GM11168 (cell line): ENCODE results near the gene DIP2A.

Experiments
- in situ Hi-C: fragments of 300-500 bp; cut with MboI; formaldehyde crosslinking; loops from one replicate; pipeline ENCODE4 v1.12.0; 2022; ENCODE audit warnings: low sequenced_read_pairs; ENCODE audit not compliant: unreplicated experiment

The DIP2A gene, protein sequence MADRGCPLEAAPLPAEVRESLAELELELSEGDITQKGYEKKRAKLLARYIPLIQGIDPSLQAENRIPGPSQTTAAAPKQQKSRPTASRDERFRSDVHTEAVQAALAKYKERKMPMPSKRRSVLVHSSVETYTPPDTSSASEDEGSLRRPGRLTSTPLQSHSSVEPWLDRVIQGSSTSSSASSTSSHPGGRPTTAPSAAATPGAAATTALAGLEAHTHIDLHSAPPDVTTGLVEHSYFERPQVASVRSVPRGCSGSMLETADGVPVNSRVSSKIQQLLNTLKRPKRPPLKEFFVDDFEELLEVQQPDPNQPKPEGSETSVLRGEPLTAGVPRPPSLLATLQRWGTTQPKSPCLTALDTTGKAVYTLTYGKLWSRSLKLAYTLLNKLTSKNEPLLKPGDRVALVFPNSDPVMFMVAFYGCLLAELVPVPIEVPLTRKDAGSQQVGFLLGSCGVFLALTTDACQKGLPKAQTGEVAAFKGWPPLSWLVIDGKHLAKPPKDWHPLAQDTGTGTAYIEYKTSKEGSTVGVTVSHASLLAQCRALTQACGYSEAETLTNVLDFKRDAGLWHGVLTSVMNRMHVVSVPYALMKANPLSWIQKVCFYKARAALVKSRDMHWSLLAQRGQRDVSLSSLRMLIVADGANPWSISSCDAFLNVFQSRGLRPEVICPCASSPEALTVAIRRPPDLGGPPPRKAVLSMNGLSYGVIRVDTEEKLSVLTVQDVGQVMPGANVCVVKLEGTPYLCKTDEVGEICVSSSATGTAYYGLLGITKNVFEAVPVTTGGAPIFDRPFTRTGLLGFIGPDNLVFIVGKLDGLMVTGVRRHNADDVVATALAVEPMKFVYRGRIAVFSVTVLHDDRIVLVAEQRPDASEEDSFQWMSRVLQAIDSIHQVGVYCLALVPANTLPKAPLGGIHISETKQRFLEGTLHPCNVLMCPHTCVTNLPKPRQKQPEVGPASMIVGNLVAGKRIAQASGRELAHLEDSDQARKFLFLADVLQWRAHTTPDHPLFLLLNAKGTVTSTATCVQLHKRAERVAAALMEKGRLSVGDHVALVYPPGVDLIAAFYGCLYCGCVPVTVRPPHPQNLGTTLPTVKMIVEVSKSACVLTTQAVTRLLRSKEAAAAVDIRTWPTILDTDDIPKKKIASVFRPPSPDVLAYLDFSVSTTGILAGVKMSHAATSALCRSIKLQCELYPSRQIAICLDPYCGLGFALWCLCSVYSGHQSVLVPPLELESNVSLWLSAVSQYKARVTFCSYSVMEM (N-terminal part only)

GRCh38 chr21:46458315-46459023 is at the start of gene DIP2A:
TSS of gene DIP2A (plus strand) at chr21:46458891. CDS start at chr21:46459132, 241 bp downstream.
- in situ Hi-C loops: no loop called here

GRCh38 chr21:46409641-46410406 is 48.9 kb upstream of the DIP2A start:
- in situ Hi-C loops: no loop called here

DNA sequence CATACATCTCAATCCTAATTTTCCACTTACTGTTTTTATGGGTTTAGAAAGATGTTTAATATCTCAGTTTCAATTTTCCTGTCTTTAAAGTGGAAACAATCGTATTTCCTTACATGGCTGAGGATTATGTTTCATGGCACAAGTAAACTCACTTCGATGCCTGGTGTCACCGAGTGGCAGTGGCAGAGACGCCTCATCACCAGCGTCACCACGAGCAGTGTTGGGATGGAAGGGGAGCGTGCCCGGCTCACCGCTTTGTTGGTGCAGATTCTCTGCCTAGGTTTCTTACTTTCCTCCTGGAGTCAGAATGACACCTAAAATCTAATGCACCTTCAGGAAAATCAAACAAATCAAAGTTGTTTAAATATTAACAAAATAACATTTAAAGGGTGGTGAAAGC is 48.2 kb upstream of the DIP2A start:
- in situ Hi-C loops: no loop called here

GRCh38 chr21:46411236-46411635 is 47.5 kb upstream of the DIP2A start:
- in situ Hi-C loops: no loop called here

GRCh38 chr21:46411691-46412090 is 47.0 kb upstream of the DIP2A start:
- in situ Hi-C loops: no loop called here

- in situ Hi-C loops: no loop called here
Measured at GRCh38 chr21:46412521-46413364, 45.9 kb upstream of the DIP2A start.

- in situ Hi-C loops: no loop called here
Measured at GRCh38 chr21:46413365-46413696, 45.4 kb upstream of the DIP2A start.

DNA sequence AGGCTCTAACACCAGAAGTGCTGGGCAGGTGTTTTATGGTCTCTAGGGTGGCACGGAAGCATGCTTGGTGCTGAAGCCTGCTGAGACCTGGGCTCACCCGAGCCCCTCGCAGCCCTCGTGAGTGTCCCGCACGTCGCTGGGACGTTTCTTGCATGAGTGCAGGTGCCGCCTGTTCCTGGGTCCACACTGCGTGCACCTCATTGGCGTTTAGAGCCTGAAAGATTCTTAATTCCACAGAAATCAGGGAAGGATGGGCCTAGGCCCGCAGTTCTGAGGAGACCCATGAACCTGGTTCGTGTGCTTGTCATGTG is 43.8 kb upstream of the DIP2A start:
- in situ Hi-C loops: no loop called here

DNA sequence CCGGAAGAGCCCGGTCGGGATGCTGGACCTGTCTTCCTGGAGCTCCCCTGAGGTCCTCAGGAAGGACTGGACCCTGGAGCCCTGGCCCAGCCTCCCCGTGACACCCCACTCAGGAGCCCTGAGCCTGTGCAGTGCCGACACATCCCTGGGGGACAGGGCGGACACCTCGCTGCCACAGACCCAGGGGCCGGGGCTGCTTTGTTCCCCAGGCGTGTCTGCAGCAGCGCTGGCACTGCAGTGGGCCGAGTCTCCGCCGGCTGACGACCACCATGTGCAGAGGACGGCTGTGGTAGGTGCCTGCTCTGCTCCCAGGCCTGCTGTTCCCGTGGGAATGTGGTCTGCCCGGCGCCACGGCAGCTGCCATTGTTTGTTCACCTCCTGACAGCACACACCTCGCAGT is 42.1 kb upstream of the DIP2A start:
- in situ Hi-C loops: no loop called here

GRCh38 chr21:46418265-46418946 is 40.3 kb upstream of the DIP2A start:
- in situ Hi-C loops: no loop called here

- in situ Hi-C loops: no loop called here
Measured at GRCh38 chr21:46420241-46421190, 38.2 kb upstream of the DIP2A start.

- in situ Hi-C loops: no loop called here
Measured at GRCh38 chr21:46421191-46421750, 37.4 kb upstream of the DIP2A start.

- in situ Hi-C loops: no loop called here
Measured at GRCh38 chr21:46421756-46422555, 36.7 kb upstream of the DIP2A start.

GRCh38 chr21:46422636-46423241 is 36.0 kb upstream of the DIP2A start:
- in situ Hi-C loops: no loop called here

DNA sequence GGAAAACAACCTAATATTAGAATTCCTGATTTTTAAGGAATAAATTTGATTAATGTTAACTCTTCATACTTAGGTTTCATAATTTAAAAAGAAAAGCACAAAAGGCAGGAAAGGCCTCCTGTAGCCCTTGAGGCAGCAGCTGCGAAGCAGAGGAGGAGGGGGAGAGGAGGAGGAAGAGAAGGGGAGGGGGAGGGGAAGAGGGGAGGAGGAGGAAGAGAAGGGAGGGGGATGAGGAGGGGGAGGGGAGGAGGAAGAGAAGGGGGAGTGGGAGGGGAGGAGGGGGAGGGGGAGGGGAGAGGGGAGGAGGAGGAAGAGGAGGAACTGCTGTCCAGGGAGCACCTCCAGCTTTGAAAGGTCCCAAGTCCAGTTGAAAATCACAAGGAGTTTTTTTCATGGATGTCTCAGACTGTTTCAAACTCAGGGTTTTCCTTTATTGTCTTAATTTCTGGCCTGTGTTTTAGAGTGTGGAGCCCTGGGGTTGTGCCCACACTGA is 35.1 kb upstream of the DIP2A start:
- in situ Hi-C loops: no loop called here
